Breast epithelium (tissue), 3 donors: ENCODE measurements around the gene MRPL47.

Experiments
- POLR2A ChIP-seq: fragments of 450-650 bp; IDR thresholded peaks from one replicate; pipeline ENCODE4 v1.6.1; 2016; ENCODE audit warnings: antibody characterized with exemption, mild to moderate bottlenecking, moderate library complexity
- TF ChIP-seq, protein P1 (sequence below), 3 donors: fragments of 450-650 bp; IDR thresholded peaks; one replicate each; pipeline ENCODE4 v1.5.1; 2016 to 2017; ENCODE audit warnings: antibody characterized with exemption in 3 of 3, mild to moderate bottlenecking in 3 of 3, moderate library complexity in 3 of 3

DNA sequence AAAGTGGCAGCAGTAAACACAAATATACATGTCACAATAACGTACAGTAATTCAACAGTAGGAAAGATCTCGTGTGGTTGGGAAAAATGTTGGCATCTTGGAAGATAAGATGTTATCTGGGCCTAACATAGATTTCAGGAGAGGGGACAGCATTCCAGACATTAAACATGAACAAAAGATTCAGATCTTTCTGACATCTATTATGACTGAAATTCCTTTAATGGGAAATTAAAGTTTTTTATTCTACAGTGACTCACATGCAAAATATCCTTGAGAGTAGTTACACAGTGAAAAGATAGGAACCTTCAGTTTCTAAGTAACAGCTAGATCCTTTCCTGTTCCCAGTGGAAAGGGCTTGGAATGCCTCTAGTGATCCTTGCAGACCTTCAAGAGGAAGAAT, 9.4 kb upstream of the MRPL47 start:
- TF ChIP-seq, protein P1, sequence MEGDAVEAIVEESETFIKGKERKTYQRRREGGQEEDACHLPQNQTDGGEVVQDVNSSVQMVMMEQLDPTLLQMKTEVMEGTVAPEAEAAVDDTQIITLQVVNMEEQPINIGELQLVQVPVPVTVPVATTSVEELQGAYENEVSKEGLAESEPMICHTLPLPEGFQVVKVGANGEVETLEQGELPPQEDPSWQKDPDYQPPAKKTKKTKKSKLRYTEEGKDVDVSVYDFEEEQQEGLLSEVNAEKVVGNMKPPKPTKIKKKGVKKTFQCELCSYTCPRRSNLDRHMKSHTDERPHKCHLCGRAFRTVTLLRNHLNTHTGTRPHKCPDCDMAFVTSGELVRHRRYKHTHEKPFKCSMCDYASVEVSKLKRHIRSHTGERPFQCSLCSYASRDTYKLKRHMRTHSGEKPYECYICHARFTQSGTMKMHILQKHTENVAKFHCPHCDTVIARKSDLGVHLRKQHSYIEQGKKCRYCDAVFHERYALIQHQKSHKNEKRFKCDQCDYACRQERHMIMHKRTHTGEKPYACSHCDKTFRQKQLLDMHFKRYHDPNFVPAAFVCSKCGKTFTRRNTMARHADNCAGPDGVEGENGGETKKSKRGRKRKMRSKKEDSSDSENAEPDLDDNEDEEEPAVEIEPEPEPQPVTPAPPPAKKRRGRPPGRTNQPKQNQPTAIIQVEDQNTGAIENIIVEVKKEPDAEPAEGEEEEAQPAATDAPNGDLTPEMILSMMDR (IDR thresholded peaks at IDR 0.05), result no peak
- no peak for TF ChIP-seq POLR2A
